HepG2 (cell line): ENCODE results near the gene DNM1L. TPM values are rescaled to one million over a fixed set of nuclear protein-coding genes. Genes with fewer than 3 reads are reported as not detected.

Experiments
- ATAC-seq: fragments of 200-7000 bp; cut with Tn5 transposase; 3 replicates; pipeline ENCODE4 v1.9.1; 2020; ENCODE audit warnings: mild to moderate bottlenecking, moderate library complexity
- BruUV-seq: library from RNA; stranded (reverse); fragments of 400-500 nt; replicated peaks from 2 replicates; lab custom pipeline; 2021; lab: Mats Ljungman, UMichigan
- CTCF ChIA-PET: fragments of 300-600 bp; formaldehyde crosslinking; extraction: SDS; loops from one replicate; lab custom pipeline; 2021; ENCODE audit warnings: low total read pairs, inconsistent platforms, low intra/inter-chr PET ratio; lab: Yijun Ruan, JAX
- POLR2A ChIA-PET: fragments of 350-600 bp; sonication (Branson Sonifier 250); formaldehyde crosslinking; loops from one replicate; lab custom pipeline; 2020; ENCODE audit warnings: antibody characterized with exemption, inconsistent platforms; lab: Yijun Ruan, JAX
- DNase-seq: peaks from one replicate; pipeline ENCODE4 v3.0.0-alpha.2; 2015; ENCODE audit warnings: low spot score
- FAIRE-seq: peaks from 3 replicates; lab custom pipeline; 2011; peaks lifted over from hg19 to GRCh38; lab: Jason Lieb, UNC
- H2AFZ ChIP-seq: one replicate; pipeline ENCODE4 v1.6.1; 2011; ENCODE audit warnings: low read length, inconsistent platforms
- H3K27ac ChIP-seq: fragments of 300-600 bp; 3 replicates; pipeline ENCODE4 v1.8.0; 2011; ENCODE audit warnings: mixed run types, mild to moderate bottlenecking, mixed read lengths, low read length, inconsistent platforms; ENCODE audit not compliant: insufficient read depth; ENCODE audit errors: extremely low read length
- H3K27me3 ChIP-seq, 2 experiments: fragments of 200-600 bp in 1 of 2; 2 replicates in 1 of 2; 3 replicates in 1 of 2; pipeline versions ENCODE4 v1.6.0 to v1.8.0; 2011; ENCODE audit warnings: low read length in 2 of 2, mild to moderate bottlenecking in 2 of 2, moderate library complexity in 2 of 2, inconsistent platforms in 1 of 2; ENCODE audit not compliant: insufficient read depth in 2 of 2, control insufficient read depth in 1 of 2
- H3K36me3 ChIP-seq, 2 experiments: fragments of 200-600 bp in 1 of 2; replicated peaks in 1 of 2; 2 replicates in 1 of 2; 3 replicates in 1 of 2; pipeline versions ENCODE4 v1.5.1 to v1.8.0; 2011; ENCODE audit warnings: low read length in 2 of 2, inconsistent platforms in 1 of 2; ENCODE audit not compliant: insufficient read depth in 2 of 2, control insufficient read depth in 1 of 2
- H3K4me1 ChIP-seq: 2 replicates; pipeline ENCODE4 v1.5.1; 2012; ENCODE audit warnings: low read length, inconsistent platforms; ENCODE audit not compliant: insufficient read depth
- H3K4me2 ChIP-seq: 2 replicates; pipeline ENCODE4 v1.6.0; 2011; ENCODE audit warnings: low read depth, low read length, inconsistent platforms
- H3K4me3 ChIP-seq, 3 experiments: fragments of 200-600 bp in 1 of 3; sonication (generic), shearing (Covaris generic) in 1 of 3; replicated peaks in 1 of 3; 2 replicates each; pipeline ENCODE4 v1.5.1; 2011 to 2016; ENCODE audit warnings: low read length in 3 of 3, inconsistent platforms in 2 of 3, low read depth in 2 of 3, mild to moderate bottlenecking in 2 of 3, control low read depth in 1 of 3, mixed read lengths in 1 of 3; ENCODE audit not compliant: insufficient read depth in 1 of 3
- H3K79me2 ChIP-seq: one replicate; pipeline ENCODE4 v1.6.1; 2011; ENCODE audit warnings: low read length, inconsistent platforms; ENCODE audit not compliant: insufficient read depth
- H3K9ac ChIP-seq: 2 replicates; pipeline ENCODE4 v1.6.0; 2011; ENCODE audit warnings: mild to moderate bottlenecking, low read depth, low read length, inconsistent platforms; ENCODE audit not compliant: insufficient read depth
- H3K9me3 ChIP-seq: 2 replicates; pipeline ENCODE4 v1.5.1; 2012; ENCODE audit warnings: mild to moderate bottlenecking, low read length
- H4K20me1 ChIP-seq: 2 replicates; pipeline ENCODE4 v1.6.0; 2011; ENCODE audit warnings: inconsistent platforms, mild to moderate bottlenecking, low read length, moderate library complexity; ENCODE audit not compliant: insufficient read depth
- CENPT ChIP-seq: sonication (generic); formaldehyde crosslinking; IDR thresholded peaks from 2 replicates; pipeline ENCODE4 v1.8.0; 2022; ENCODE audit warnings: low read depth, mild to moderate bottlenecking, moderate library complexity, missing genetic modification reagents
- DMAP1 ChIP-seq: IDR thresholded peaks from 2 replicates; pipeline ENCODE4 v1.6.1; 2016
- DZIP1 ChIP-seq: sonication (generic); formaldehyde crosslinking; IDR thresholded peaks from 2 replicates; pipeline ENCODE4 v1.5.0; 2020; ENCODE audit warnings: mild to moderate bottlenecking, missing genetic modification reagents
- PBX2 ChIP-seq: IDR thresholded peaks from 2 replicates; pipeline ENCODE4 v1.6.1; 2016; ENCODE audit warnings: control low read depth
- PHB2 ChIP-seq: fragments of 450-650 bp; IDR thresholded peaks from 2 replicates; pipeline ENCODE4 v1.6.1; 2018; ENCODE audit not compliant: partially characterized antibody
- RXRB ChIP-seq: IDR thresholded peaks from 2 replicates; pipeline ENCODE4 v1.6.1; 2016; ENCODE audit warnings: borderline replicate concordance, missing genetic modification reagents, missing compliant biosample characterization
- TBX2 ChIP-seq: sonication (generic); formaldehyde crosslinking; IDR thresholded peaks from 2 replicates; pipeline ENCODE4 v1.5.0; 2020; ENCODE audit warnings: missing genetic modification reagents, mild to moderate bottlenecking, borderline replicate concordance
- TMF1 ChIP-seq: sonication (generic); formaldehyde crosslinking; IDR thresholded peaks from 2 replicates; pipeline ENCODE4 v1.8.1; 2022; ENCODE audit warnings: low read depth, missing genetic modification reagents
- TOPORS ChIP-seq: sonication (generic); formaldehyde crosslinking; IDR thresholded peaks from 2 replicates; pipeline ENCODE4 v1.8.0; 2023; ENCODE audit warnings: mild to moderate bottlenecking, missing genetic modification reagents
- ZNF230 ChIP-seq: sonication (generic); formaldehyde crosslinking; IDR thresholded peaks from 2 replicates; pipeline ENCODE4 v1.4.0; 2020; ENCODE audit warnings: mild to moderate bottlenecking, missing genetic modification reagents
- ZNF589 ChIP-seq: sonication (generic); formaldehyde crosslinking; conservative IDR thresholded peaks from 2 replicates; pipeline ENCODE4 v1.8.0; 2022; ENCODE audit warnings: mild to moderate bottlenecking, moderate library complexity, missing genetic modification reagents
- ZNF629 ChIP-seq: sonication (generic); formaldehyde crosslinking; conservative IDR thresholded peaks from 2 replicates; pipeline ENCODE4 v1.5.0; 2020; ENCODE audit warnings: missing genetic modification reagents
- WGBS: methylation state at CpG from one replicate; pipeline ENCODE4 v1.1.6; 2017; ENCODE audit warnings: low lambda C conversion rate; 5-methylcytosine and 5-hydroxymethylcytosine counted together
- in situ Hi-C: cut with HindIII; loops from 2 replicates; pipeline ENCODE4 v1.10.0; 2017; ENCODE audit warnings: low pct_unique_long_range_greater_than_20kb; ENCODE audit not compliant: extremely low pct_ligation_motif_present
- intact Hi-C: fragments of 100-400 bp; cut with micrococcal nuclease; formaldehyde crosslinking; loops from one replicate; pipeline ENCODE4 v1.10.0; 2022; ENCODE audit not compliant: unreplicated experiment
- polyA plus RNA-seq, 8 experiments: library from polyadenylated mRNA; depleted of rRNA in 3 of 8; stranded (reverse) in 7 of 8; unstranded in 1 of 8; fragments of >200 nt; fragmentation: Illumina TruSeq in 4 of 8; extraction: Trizol in 4 of 8; gene quantifications; 2 replicates each; pipeline versions ENCODE4 v1.2.1 to v1.2.3, GENCODE V29; 2011 to 2016; ENCODE audit warnings: low read depth in 4 of 8, missing spikeins in 1 of 8, mixed read lengths in 1 of 8; ENCODE audit not compliant: insufficient read depth in 1 of 8
- total RNA-seq, 5 experiments: library from RNA; depleted of rRNA; stranded (reverse); fragments of >200 nt; fragmentation: Illumina TruSeq; extraction: Trizol; gene quantifications; 2 replicates each; pipeline ENCODE4 v1.2.3, GENCODE V29; 2016; ENCODE audit warnings: low read depth in 1 of 5

DNM1L gene
- total and polyA plus RNA-seq, 2 of the 13 experiments (the other 11 are each of a cell fraction or from before 2014, with no cell fraction given): 35.9 to 65.8 TPM

- H3K4me2 ChIP-seq: no peak overlapping the region
- CTCF ChIA-PET: no interaction called here
These were observed 9.5 kb upstream of the DNM1L start for GRCh38 chr12:32669584-32669983.

More at GRCh38 chr12:32669584-32669983, 9.5 kb upstream of the DNM1L start:
- Histone ChIP-seq H3K27ac (no peak overlapping the region), H3K9ac (no peak overlapping the region), H3K4me3 (no peak overlapping the region), H3K9me3 (no peaks in the 10 kb centered on the region), H2AFZ (no peak overlapping the region), H4K20me1 (no peaks in the 10 kb centered on the region), H3K36me3 (no peaks in the 10 kb centered on the region), H3K4me1 (peaks cover 13% of the 10 kb centered on the region), H3K79me2 (no peaks in the 10 kb centered on the region), H3K27me3 (no peaks in the 10 kb centered on the region)
- FAIRE-seq (no peak), ATAC-seq (no peak), DNase-seq (no peak)
- no peak for TF ChIP-seq DMAP1 (CRISPR knock-in tag)
- TF ChIP-seq TOPORS: no peak
- TF ChIP-seq ZNF629 (CRISPR knock-in tag): no peak
- no peak for TF ChIP-seq DZIP1 (CRISPR knock-in tag)
- TF ChIP-seq RXRB: no peak
- no peak for TF ChIP-seq CENPT (CRISPR knock-in tag)
- no peak for TF ChIP-seq TMF1 (CRISPR knock-in tag)
- no peak for TF ChIP-seq ZNF230 (CRISPR knock-in tag)
- no peak for TF ChIP-seq PHB2
- no peak for TF ChIP-seq PBX2 (CRISPR knock-in tag)
- TF ChIP-seq ZNF589 (CRISPR knock-in tag): no peak
- TF ChIP-seq TBX2: no peak
- BruUV-seq: no TSS peak
- intact Hi-C loops: no loop called here
- WGBS: 48% methylated on average over 1 of the region's 1 CpG
- in situ Hi-C loops: loop anchor here (25.0 kb wide), 1 partner anchor 1007 kb away; the partner anchor contains the start of gene ETFBKMT
- POLR2A ChIA-PET: no interaction called here
